ENCODE data around the gene ALOX15B. TPM values are rescaled to one million over a fixed set of nuclear protein-coding genes. Genes with fewer than 3 reads are reported as not detected.

ALOX15B gene
- total RNA-seq, 2 experiments from 2014 or later = not detected

- Mint-ChIP-seq H3K36me3 (ENCODE audit: low read depth) (no peaks in the 10 kb centered on the region), H3K4me1 (ENCODE audit: low read depth) (no peaks in the 10 kb centered on the region), H3K27me3 (ENCODE audit: low read depth) (peaks cover 18% of the 10 kb centered on the region), H3K27ac (no peak overlapping the region), H3K9me3 (no peaks in the 10 kb centered on the region), H3K4me3 (no peak overlapping the region)
- CTCF ChIA-PET = no interaction called here
- intact Hi-C loops (cut with micrococcal nuclease) = no loop called here
- DNase-seq = no peak
Observed at GRCh38 chr17:8029121-8029520, 9.7 kb upstream of the ALOX15B start.

- Mint-ChIP-seq H3K27ac (no peak overlapping the region), H3K4me1 (ENCODE audit: low read depth) (no peaks in the 10 kb centered on the region), H3K27me3 (ENCODE audit: low read depth) (peaks cover 18% of the 10 kb centered on the region), H3K9me3 (no peaks in the 10 kb centered on the region), H3K4me3 (no peak overlapping the region), H3K36me3 (ENCODE audit: low read depth) (no peaks in the 10 kb centered on the region)
- no peak for DNase-seq
- CTCF ChIA-PET = interaction anchor here (1.7 to 2.1 kb wide), 2 partner anchors 10 to 42 kb away, joined by 7 to 8 read pairs; no protein-coding TSS in a partner anchor
- intact Hi-C loops (cut with micrococcal nuclease) = no loop called here
Observed at GRCh38 chr17:8031261-8031661, 7.6 kb upstream of the ALOX15B start.

GRCh38 chr17:8031950-8032349, 6.9 kb upstream of the ALOX15B start:
- H3K36me3 Mint-ChIP-seq (ENCODE audit: low read depth) = no peaks in the 10 kb centered on the region
- H3K9me3 Mint-ChIP-seq = no peaks in the 10 kb centered on the region
- H3K4me1 Mint-ChIP-seq (ENCODE audit: low read depth) = no peaks in the 10 kb centered on the region
- no peak overlapping the region for H3K4me3 Mint-ChIP-seq
- intact Hi-C loops (cut with micrococcal nuclease) = no loop called here
- CTCF ChIA-PET = interaction anchor here (0.6 to 2.1 kb wide), 4 partner anchors 9 to 220 kb away, joined by 3 to 8 read pairs (median 5); no protein-coding TSS in a partner anchor
- no peak for DNase-seq
- peaks cover 17% of the 10 kb centered on the region for H3K27me3 Mint-ChIP-seq (ENCODE audit: low read depth)
- no peak overlapping the region for H3K27ac Mint-ChIP-seq

- H3K4me3 Mint-ChIP-seq = no peak overlapping the region
- H3K4me1 Mint-ChIP-seq (ENCODE audit: low read depth) = no peaks in the 10 kb centered on the region
- no peaks in the 10 kb centered on the region for H3K9me3 Mint-ChIP-seq
- no peak for DNase-seq
- H3K36me3 Mint-ChIP-seq (ENCODE audit: low read depth) = no peaks in the 10 kb centered on the region
- H3K27ac Mint-ChIP-seq = no peak overlapping the region
- H3K27me3 Mint-ChIP-seq (ENCODE audit: low read depth) = peaks cover 16% of the 10 kb centered on the region
- CTCF ChIA-PET = interaction anchor here (0.6 to 1.7 kb wide), 3 partner anchors 9 to 220 kb away, joined by 3 to 8 read pairs (median 3); no protein-coding TSS in a partner anchor
- intact Hi-C loops (cut with micrococcal nuclease) = no loop called here
Observed at GRCh38 chr17:8032442-8032841, 6.4 kb upstream of the ALOX15B start.

GRCh38 chr17:8039611-8040168, 831 bp downstream of the ALOX15B start:
- no peak for DNase-seq
- H3K4me3 Mint-ChIP-seq = no peak overlapping the region
- H3K9me3 Mint-ChIP-seq = no peaks in the 10 kb centered on the region
- intact Hi-C loops (cut with micrococcal nuclease) = loop anchor here (2.0 kb wide), 1 partner anchor 183 kb away; the partner anchor contains the start of gene NAA38
- H3K4me1 Mint-ChIP-seq (ENCODE audit: low read depth) = peaks cover 3% of the 10 kb centered on the region
- H3K27ac Mint-ChIP-seq = no peak overlapping the region
- no peaks in the 10 kb centered on the region for H3K36me3 Mint-ChIP-seq (ENCODE audit: low read depth)
- H3K27me3 Mint-ChIP-seq (ENCODE audit: low read depth) = peaks cover 22% of the 10 kb centered on the region
- CTCF ChIA-PET = interaction anchor here (0.7 to 1.4 kb wide), 4 partner anchors 29 to 179 kb away, joined by 3 read pairs; no protein-coding TSS in a partner anchor

GRCh38 chr17:8041249-8041928, 2.5 kb downstream of the ALOX15B start:
- peaks cover 3% of the 10 kb centered on the region for H3K4me1 Mint-ChIP-seq (ENCODE audit: low read depth)
- H3K4me3 Mint-ChIP-seq = no peak overlapping the region
- H3K27me3 Mint-ChIP-seq (ENCODE audit: low read depth) = peaks cover 22% of the 10 kb centered on the region
- intact Hi-C loops (cut with micrococcal nuclease) = loop anchor here (1.0 to 2.0 kb wide), 4 partner anchors 25 to 185 kb away; partner anchors contain the start of gene NAA38
- H3K27ac Mint-ChIP-seq = no peak overlapping the region
- peak; percentile 62 for DNase-seq
- CTCF ChIA-PET = interaction anchor here (0.6 to 3.4 kb wide), 23 partner anchors 10 to 298 kb away, joined by 3 to 37 read pairs (median 5); partner anchors contain the start of genes CNTROB, GUCY2D and TRAPPC1
- no peaks in the 10 kb centered on the region for H3K36me3 Mint-ChIP-seq (ENCODE audit: low read depth)
- H3K9me3 Mint-ChIP-seq = no peaks in the 10 kb centered on the region

- H3K9me3 Mint-ChIP-seq = no peaks in the 10 kb centered on the region
- DNase-seq = no peak
- peaks cover 3% of the 10 kb centered on the region for H3K4me1 Mint-ChIP-seq (ENCODE audit: low read depth)
- no peak overlapping the region for H3K4me3 Mint-ChIP-seq
- H3K36me3 Mint-ChIP-seq (ENCODE audit: low read depth) = no peaks in the 10 kb centered on the region
- peaks cover 22% of the 10 kb centered on the region for H3K27me3 Mint-ChIP-seq (ENCODE audit: low read depth)
- CTCF ChIA-PET = interaction anchor here (0.6 to 3.4 kb wide), 22 partner anchors 10 to 298 kb away, joined by 3 to 37 read pairs (median 6); partner anchors contain the start of genes CNTROB, GUCY2D and TRAPPC1
- intact Hi-C loops (cut with micrococcal nuclease) = loop anchor here (1.0 to 2.0 kb wide), 4 partner anchors 26 to 185 kb away; partner anchors contain the start of gene NAA38
- no peak overlapping the region for H3K27ac Mint-ChIP-seq
Observed at GRCh38 chr17:8041979-8042378, 3.1 kb downstream of the ALOX15B start.

- no peak overlapping the region for H3K27ac Mint-ChIP-seq
- CTCF ChIA-PET = interaction anchor here (0.6 kb wide), 2 partner anchors 13 to 27 kb away, joined by 3 to 5 read pairs; no protein-coding TSS in a partner anchor
- intact Hi-C loops (cut with micrococcal nuclease) = no loop called here
- no peaks in the 10 kb centered on the region for H3K4me1 Mint-ChIP-seq (ENCODE audit: low read depth)
- no peak overlapping the region for H3K4me3 Mint-ChIP-seq
- H3K36me3 Mint-ChIP-seq (ENCODE audit: low read depth) = no peaks in the 10 kb centered on the region
- peaks cover 4% of the 10 kb centered on the region for H3K27me3 Mint-ChIP-seq (ENCODE audit: low read depth)
- DNase-seq = no peak
- H3K9me3 Mint-ChIP-seq = no peaks in the 10 kb centered on the region
Observed at GRCh38 chr17:8044819-8045810, 6.3 kb downstream of the ALOX15B start.

GRCh38 chr17:8046306-8046928, 7.6 kb downstream of the ALOX15B start:
- intact Hi-C loops (cut with micrococcal nuclease) = no loop called here
- DNase-seq = no peak
- Mint-ChIP-seq H3K36me3 (ENCODE audit: low read depth) (no peaks in the 10 kb centered on the region), H3K27ac (no peak overlapping the region), H3K27me3 (ENCODE audit: low read depth) (no peaks in the 10 kb centered on the region), H3K4me3 (no peak overlapping the region), H3K9me3 (no peaks in the 10 kb centered on the region), H3K4me1 (ENCODE audit: low read depth) (no peaks in the 10 kb centered on the region)
- CTCF ChIA-PET = interaction anchor here (1.3 kb wide), 1 partner anchor 11 kb away, joined by 4 read pairs; no protein-coding TSS in a partner anchor

- H3K4me3 Mint-ChIP-seq = no peak overlapping the region
- H3K36me3 Mint-ChIP-seq (ENCODE audit: low read depth) = no peaks in the 10 kb centered on the region
- no peak overlapping the region for H3K27ac Mint-ChIP-seq
- intact Hi-C loops (cut with micrococcal nuclease) = no loop called here
- CTCF ChIA-PET = interaction anchor here (1.3 kb wide), 2 partner anchors 10 to 46 kb away, joined by 4 read pairs; no protein-coding TSS in a partner anchor
- no peaks in the 10 kb centered on the region for H3K9me3 Mint-ChIP-seq
- no peak for DNase-seq
- H3K27me3 Mint-ChIP-seq (ENCODE audit: low read depth) = no peaks in the 10 kb centered on the region
- H3K4me1 Mint-ChIP-seq (ENCODE audit: low read depth) = no peaks in the 10 kb centered on the region
Observed at GRCh38 chr17:8046929-8047768, 8.3 kb downstream of the ALOX15B start.

GRCh38 chr17:8047769-8048110, 8.9 kb downstream of the ALOX15B start:
- Mint-ChIP-seq H3K27me3 (ENCODE audit: low read depth) (no peaks in the 10 kb centered on the region), H3K36me3 (ENCODE audit: low read depth) (no peaks in the 10 kb centered on the region), H3K4me3 (no peak overlapping the region), H3K9me3 (no peaks in the 10 kb centered on the region), H3K4me1 (ENCODE audit: low read depth) (no peaks in the 10 kb centered on the region), H3K27ac (no peak overlapping the region)
- intact Hi-C loops (cut with micrococcal nuclease) = no loop called here
- DNase-seq = no peak
- CTCF ChIA-PET = interaction anchor here (1.3 kb wide), 1 partner anchor 46 kb away, joined by 4 read pairs; no protein-coding TSS in a partner anchor

Data from activated naive CD4-positive, alpha-beta T cell treated with anti-CD3 and anti-CD28 coated beads for 36 hours (primary cell).